ENCODE results near the gene POU3F1.
"Not testable (repeated sequence)": the region's sequence is repeated elsewhere in the genome, so short reads cannot be mapped to it uniquely, and the experiment has no call there.

The POU3F1 gene

DNA sequence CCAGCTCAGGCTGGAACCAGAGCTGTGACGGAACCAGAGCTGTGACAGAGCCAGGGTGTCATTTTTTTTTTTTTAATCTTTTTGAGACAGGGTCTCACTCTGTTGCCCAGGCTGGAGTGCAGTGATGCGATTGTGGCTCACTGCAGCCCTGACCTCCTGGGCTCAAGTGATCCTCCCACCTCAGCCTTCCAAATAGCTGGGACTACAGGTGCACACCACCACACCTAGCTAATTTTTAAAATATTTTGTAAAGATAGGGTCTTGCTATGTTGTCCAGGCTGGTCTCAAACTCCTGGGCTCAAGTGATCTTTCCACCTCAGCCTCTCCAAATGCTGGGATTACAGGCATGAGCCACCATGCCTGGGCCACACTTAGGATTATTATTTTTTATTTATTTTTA, 13.6 kb downstream of the POU3F1 start:
- not testable (repeated sequence) for H3K36me3 ChIP-seq (ENCODE audit: control insufficient read depth, insufficient read depth, low read length); H3K9ac ChIP-seq (ENCODE audit: low read length); H3K4me3 ChIP-seq (ENCODE audit: low read depth, low read length); H3K27ac ChIP-seq (ENCODE audit: low read depth, low read length); H3K9me3 ChIP-seq (ENCODE audit: control insufficient read depth, insufficient read depth, low read depth, low read length); H3K27me3 ChIP-seq (ENCODE audit: control insufficient read depth, insufficient read depth, low read length)
- peaks cover 35% of the 10 kb centered on the region for H3K4me1 ChIP-seq (ENCODE audit: control insufficient read depth, insufficient read depth, low read length)

DNA sequence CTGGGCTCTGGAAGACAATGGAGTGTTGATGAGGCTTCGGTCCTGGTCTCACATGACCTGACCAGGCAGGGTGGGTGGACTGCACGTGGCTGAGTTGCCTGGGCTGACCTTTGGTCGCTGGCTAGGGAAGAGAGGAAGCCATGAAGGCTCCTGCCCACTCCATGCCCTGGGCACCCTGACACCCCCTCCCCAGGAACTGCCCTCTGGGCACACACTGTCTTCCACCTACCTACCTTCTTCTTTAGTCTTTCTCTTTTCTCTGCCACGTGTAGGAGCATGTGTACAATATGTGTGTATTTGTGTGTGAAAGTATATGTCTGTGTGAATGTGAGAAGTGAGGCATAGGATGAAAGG, 15.1 kb downstream of the POU3F1 start:
- Histone ChIP-seq H3K9ac (ENCODE audit: low read length) (no peak overlapping the region), H3K9me3 (ENCODE audit: control insufficient read depth, insufficient read depth, low read depth, low read length) (no peaks in the 10 kb centered on the region), H3K27ac (ENCODE audit: low read depth, low read length) (no peak overlapping the region), H3K27me3 (ENCODE audit: control insufficient read depth, insufficient read depth, low read length) (no peaks in the 10 kb centered on the region), H3K4me1 (ENCODE audit: control insufficient read depth, insufficient read depth, low read length) (peaks cover 42% of the 10 kb centered on the region), H3K36me3 (ENCODE audit: control insufficient read depth, insufficient read depth, low read length) (peaks cover 3% of the 10 kb centered on the region; the same call in 1 of the 2 replicates), H3K4me3 (ENCODE audit: low read depth, low read length) (no peak overlapping the region)

DNA sequence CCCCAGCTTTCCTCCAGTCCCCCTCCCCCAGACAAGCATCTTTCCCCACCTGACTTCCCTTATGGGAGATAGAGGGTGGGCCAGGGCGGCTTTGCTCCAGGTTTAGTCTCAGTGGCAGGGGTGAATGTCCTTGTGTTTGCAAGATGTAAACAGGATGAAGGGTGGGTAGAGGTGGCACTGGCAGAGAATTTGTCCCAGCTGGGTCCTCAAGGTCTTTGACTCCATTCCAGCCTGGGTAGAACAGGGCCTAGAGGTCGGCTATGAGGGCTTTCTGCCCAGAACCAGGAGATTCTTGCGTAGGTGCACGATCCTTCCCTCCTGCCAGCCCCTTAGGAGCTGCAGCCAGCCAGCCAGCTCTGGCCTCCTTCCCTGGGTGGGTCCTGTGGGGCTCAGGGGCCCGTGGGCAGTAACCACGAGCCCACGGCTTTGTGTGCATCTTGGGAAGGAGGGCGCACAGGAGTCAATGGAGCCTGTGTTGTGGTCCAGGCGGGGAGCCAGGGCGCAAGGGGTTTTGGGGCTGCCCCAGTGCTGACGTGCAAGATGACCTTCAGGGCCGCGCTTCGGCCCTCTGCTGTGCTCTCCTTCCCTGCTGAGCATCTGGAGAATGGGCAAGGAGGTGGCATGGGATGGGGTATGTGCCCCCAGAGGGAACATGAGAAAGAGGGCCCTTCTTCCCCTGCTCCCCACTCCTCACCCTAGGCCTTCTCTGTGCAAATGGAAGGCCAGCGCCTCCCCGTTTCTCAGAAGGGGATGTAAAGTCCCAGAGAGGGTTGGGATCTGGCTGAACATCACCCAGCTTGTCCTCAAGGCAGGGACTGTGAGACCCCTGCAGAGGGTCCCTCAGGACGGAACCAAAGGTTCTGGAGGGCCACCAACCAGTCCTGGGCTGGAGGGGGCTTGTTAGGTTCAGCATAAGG, 15.7 kb downstream of the POU3F1 start:
- no peaks in the 10 kb centered on the region for H3K27me3 ChIP-seq (ENCODE audit: control insufficient read depth, insufficient read depth, low read length)
- peaks cover 7% of the 10 kb centered on the region for H3K36me3 ChIP-seq (ENCODE audit: control insufficient read depth, insufficient read depth, low read length)
- no peaks in the 10 kb centered on the region for H3K9me3 ChIP-seq (ENCODE audit: control insufficient read depth, insufficient read depth, low read depth, low read length)
- peaks cover 42% of the 10 kb centered on the region for H3K4me1 ChIP-seq (ENCODE audit: control insufficient read depth, insufficient read depth, low read length)
- no peak overlapping the region for H3K27ac ChIP-seq (ENCODE audit: low read depth, low read length)
- H3K9ac ChIP-seq (ENCODE audit: low read length): no peak overlapping the region
- H3K4me3 ChIP-seq (ENCODE audit: low read depth, low read length): no peak overlapping the region

DNA sequence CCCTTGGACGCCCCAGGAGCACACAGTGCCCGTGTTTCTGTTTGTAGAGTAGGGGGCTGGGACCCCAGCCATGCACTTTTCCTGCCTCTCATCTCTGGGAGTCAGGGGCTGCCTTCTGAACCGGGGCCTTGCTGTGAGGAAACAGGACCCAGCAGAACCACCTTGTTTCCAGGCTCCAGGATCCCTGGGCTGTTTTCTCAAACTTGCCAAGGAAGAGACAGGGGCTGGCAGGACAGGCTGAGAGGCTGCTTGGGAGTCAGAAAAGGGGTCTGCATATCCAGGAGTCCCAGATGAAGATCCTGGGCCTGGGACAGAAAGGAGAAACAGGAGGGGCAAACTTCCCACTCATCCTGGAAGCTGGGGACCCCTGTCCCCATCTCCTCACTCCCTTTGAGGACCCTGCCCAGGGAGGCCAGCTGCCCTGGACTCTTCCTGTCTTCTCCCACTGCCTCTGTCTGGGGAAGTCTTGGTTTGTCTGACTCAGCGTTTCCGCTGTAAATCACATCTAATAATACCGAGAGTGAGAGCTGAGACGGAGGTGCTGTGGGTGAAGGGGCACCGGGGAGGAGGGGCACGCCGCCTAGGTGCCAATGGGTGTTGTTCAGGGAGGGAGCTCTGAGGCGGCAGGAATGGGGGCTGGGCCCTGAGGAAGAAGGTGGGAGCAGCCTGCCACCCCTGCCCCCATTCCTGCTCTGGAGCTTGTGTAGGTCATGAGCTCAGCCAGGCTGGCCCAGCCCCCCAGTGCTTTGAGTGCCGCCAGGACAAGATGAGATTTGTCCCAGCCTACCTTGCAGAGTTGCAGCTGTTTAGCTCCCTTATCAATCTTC, 16.7 kb downstream of the POU3F1 start:
- Histone ChIP-seq H3K27ac (ENCODE audit: low read depth, low read length) (peak overlapping the region; percentile 44; the same call in 1 of the 2 replicates), H3K27me3 (ENCODE audit: control insufficient read depth, insufficient read depth, low read length) (no peaks in the 10 kb centered on the region), H3K9ac (ENCODE audit: low read length) (peak overlapping the region; percentile 38), H3K36me3 (ENCODE audit: control insufficient read depth, insufficient read depth, low read length) (peaks cover 16% of the 10 kb centered on the region), H3K4me3 (ENCODE audit: low read depth, low read length) (0 out of 2 replicates have a peak overlapping the region, but pooled peaks have one; percentile 5), H3K4me1 (ENCODE audit: control insufficient read depth, insufficient read depth, low read length) (peaks cover 42% of the 10 kb centered on the region), H3K9me3 (ENCODE audit: control insufficient read depth, insufficient read depth, low read depth, low read length) (no peaks in the 10 kb centered on the region)

DNA sequence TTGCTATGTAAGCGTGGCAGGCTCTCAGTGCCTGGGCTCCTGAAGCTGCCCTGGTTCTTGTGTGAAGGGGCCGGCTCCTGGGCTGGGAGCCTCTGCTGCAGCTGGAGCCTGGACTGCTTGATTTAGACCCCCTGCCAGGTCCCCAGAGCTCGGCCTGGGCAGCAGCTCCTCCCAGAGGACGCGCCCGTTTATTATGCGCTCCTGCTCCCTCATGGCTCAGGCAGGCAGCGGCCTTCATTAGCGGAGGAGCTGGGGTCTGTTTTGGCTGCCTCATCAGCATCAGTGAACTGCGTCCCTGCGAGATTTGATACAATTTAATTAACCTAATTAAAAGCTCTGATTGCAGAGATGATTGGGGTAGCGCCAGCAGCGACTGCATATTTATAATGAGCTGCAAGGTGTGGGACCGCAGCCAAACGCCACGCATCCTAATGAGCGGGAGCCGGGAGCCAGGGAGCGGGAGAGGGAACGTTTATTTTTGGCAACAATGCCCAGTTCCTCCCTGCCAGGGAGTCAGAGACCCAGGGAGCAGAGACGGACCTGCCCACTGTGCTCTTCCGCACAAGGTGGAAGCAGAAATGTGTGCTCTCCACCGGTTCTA, 17.4 kb downstream of the POU3F1 start:
- Histone ChIP-seq H3K27me3 (ENCODE audit: control insufficient read depth, insufficient read depth, low read length) (no peaks in the 10 kb centered on the region), H3K4me3 (ENCODE audit: low read depth, low read length) (peak overlapping the region; percentile 5; the same call in 1 of the 2 replicates), H3K9me3 (ENCODE audit: control insufficient read depth, insufficient read depth, low read depth, low read length) (no peaks in the 10 kb centered on the region), H3K4me1 (ENCODE audit: control insufficient read depth, insufficient read depth, low read length) (peaks cover 42% of the 10 kb centered on the region), H3K9ac (ENCODE audit: low read length) (peak overlapping the region; percentile 26), H3K36me3 (ENCODE audit: control insufficient read depth, insufficient read depth, low read length) (peaks cover 21% of the 10 kb centered on the region), H3K27ac (ENCODE audit: low read depth, low read length) (peak overlapping the region; percentile 44; the same call in 1 of the 2 replicates)

DNA sequence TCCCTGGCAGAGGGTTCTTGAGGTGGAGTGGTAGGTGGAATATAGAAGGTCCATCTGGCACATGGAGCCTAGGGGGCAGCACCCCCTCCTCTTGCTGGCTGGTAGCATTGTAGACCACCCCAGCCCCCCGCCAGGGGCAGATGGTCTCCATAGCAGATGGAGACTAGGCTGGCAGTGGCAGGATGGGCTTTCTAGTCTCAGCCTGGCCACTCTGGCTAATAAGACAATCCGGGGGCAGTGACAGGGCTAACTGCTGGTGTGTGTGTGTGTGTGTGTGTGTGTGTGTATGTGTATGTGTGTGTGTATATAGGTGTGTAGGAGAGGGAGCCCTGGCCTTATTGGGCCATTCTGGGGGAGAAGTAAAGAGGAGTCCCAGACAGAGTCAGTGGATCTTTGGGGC, 17.9 kb downstream of the POU3F1 start:
- H3K9me3 ChIP-seq (ENCODE audit: control insufficient read depth, insufficient read depth, low read depth, low read length): no peaks in the 10 kb centered on the region
- H3K4me3 ChIP-seq (ENCODE audit: low read depth, low read length): no peak overlapping the region
- no peak overlapping the region for H3K27ac ChIP-seq (ENCODE audit: low read depth, low read length)
- peaks cover 42% of the 10 kb centered on the region for H3K4me1 ChIP-seq (ENCODE audit: control insufficient read depth, insufficient read depth, low read length)
- H3K27me3 ChIP-seq (ENCODE audit: control insufficient read depth, insufficient read depth, low read length): no peaks in the 10 kb centered on the region
- no peak overlapping the region for H3K9ac ChIP-seq (ENCODE audit: low read length)
- peaks cover 26% of the 10 kb centered on the region for H3K36me3 ChIP-seq (ENCODE audit: control insufficient read depth, insufficient read depth, low read length)

DNA sequence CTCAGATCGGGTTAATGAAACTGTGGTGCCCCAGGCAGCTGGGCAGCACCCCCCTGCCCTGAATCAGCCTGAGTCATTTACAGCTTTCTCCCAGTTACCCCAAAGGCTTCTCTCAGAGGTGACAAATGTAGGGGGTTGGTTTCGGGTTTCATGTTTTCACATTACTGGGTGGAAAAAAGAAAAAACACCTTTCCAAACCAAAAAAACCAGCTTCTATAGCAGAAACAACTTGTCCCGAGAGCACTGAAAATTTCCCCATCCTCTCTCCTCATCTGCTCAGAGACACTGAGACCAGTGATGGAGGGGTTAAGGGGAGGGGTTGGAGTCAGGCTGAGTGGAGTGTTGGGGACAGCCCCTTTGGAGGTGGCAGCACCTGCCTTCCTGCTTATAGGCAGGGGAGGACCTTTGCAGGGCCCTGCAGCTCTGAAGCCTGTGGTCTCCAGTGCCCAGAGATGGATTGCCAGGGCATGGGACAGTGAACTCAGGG, 18.4 kb downstream of the POU3F1 start:
- Histone ChIP-seq H3K27me3 (ENCODE audit: control insufficient read depth, insufficient read depth, low read length) (no peaks in the 10 kb centered on the region), H3K9me3 (ENCODE audit: control insufficient read depth, insufficient read depth, low read depth, low read length) (no peaks in the 10 kb centered on the region), H3K4me3 (ENCODE audit: low read depth, low read length) (no peak overlapping the region), H3K9ac (ENCODE audit: low read length) (no peak overlapping the region), H3K36me3 (ENCODE audit: control insufficient read depth, insufficient read depth, low read length) (peaks cover 31% of the 10 kb centered on the region), H3K27ac (ENCODE audit: low read depth, low read length) (no peak overlapping the region), H3K4me1 (ENCODE audit: control insufficient read depth, insufficient read depth, low read length) (peaks cover 42% of the 10 kb centered on the region)

DNA sequence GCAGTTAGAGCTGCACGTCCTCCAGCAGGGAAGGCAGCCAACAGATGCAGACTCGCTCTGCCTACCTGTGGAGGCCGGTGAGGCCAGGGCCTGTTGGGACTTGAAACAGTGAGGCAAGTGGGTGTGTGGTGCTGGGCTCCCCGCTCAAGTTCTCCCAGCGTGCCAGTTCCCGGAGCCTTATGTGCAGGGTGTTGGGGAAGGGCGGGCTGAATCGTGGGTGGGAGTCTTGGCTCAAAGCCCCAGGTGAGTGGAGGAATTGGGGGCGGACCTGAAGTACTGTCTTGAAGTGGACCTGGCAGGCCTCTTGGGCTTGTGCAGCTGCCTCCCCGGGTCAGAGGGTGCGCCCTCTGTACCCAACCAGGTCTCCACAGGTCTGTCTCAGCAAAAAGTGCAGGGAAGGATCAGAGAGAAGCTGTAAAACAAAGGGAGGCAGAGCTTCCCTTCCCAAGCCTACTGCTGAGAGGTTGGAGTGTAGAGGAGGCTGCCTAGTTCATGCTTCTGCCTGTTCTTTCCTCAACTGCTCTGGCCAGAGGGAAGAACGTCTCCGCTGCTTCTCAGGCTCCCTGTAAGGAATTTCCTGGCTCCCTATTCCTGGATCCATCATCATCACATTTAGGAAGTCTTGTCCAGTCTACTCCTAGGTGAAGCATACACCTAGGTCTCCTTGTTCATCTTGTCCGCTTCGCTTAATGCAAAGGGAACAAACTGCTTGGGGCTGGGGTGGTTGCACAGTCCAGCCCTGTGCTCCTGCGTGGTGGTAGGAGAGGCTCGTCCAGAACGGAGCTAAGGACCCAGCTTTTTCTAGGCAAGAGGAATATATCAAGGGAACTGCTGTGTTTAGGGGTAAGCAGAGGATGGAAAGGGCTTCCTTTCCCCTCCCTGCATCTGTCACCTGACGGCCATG, 19.1 kb downstream of the POU3F1 start:
- no peaks in the 10 kb centered on the region for H3K9me3 ChIP-seq (ENCODE audit: control insufficient read depth, insufficient read depth, low read depth, low read length)
- peaks cover 42% of the 10 kb centered on the region for H3K4me1 ChIP-seq (ENCODE audit: control insufficient read depth, insufficient read depth, low read length)
- H3K27ac ChIP-seq (ENCODE audit: low read depth, low read length): no peak overlapping the region
- no peak overlapping the region for H3K9ac ChIP-seq (ENCODE audit: low read length)
- H3K36me3 ChIP-seq (ENCODE audit: control insufficient read depth, insufficient read depth, low read length): peaks cover 38% of the 10 kb centered on the region
- no peaks in the 10 kb centered on the region for H3K27me3 ChIP-seq (ENCODE audit: control insufficient read depth, insufficient read depth, low read length)
- H3K4me3 ChIP-seq (ENCODE audit: low read depth, low read length): no peak overlapping the region

DNA sequence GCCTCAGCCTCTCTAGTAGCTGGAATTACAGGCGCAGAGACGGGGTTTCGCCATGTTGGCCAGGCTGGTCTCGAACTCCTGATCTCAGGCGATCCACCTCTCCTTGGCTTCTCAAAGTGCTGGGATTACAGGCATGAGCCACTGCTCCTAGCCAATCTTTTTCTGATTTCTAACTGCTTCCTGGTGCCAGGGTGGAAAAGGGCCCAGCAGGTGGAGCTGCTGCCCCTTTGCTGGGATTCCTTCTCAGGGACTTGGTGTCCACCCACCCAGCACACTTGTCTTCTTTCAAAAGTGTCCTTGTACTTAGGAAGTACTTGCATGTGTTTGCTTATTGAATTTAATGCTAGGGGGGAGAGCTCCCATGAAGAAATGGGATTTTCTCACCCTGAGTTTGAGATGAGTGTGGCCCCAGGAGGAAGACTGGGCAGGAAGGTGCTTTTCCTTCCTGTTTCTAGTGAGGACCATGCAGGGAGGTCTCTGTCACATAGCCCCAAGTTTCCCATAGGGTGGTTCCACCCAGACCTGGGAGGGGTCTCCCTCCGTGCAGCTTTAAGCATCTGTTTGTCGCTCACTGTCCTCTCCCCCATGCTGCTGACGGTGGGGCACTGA, 19.9 kb downstream of the POU3F1 start:
- Histone ChIP-seq H3K27ac (ENCODE audit: low read depth, low read length) (no peak overlapping the region), H3K4me1 (ENCODE audit: control insufficient read depth, insufficient read depth, low read length) (peaks cover 42% of the 10 kb centered on the region), H3K36me3 (ENCODE audit: control insufficient read depth, insufficient read depth, low read length) (peaks cover 46% of the 10 kb centered on the region), H3K4me3 (ENCODE audit: low read depth, low read length) (no peak overlapping the region), H3K9ac (ENCODE audit: low read length) (no peak overlapping the region), H3K27me3 (ENCODE audit: control insufficient read depth, insufficient read depth, low read length) (no peaks in the 10 kb centered on the region), H3K9me3 (ENCODE audit: control insufficient read depth, insufficient read depth, low read depth, low read length) (no peaks in the 10 kb centered on the region)

DNA sequence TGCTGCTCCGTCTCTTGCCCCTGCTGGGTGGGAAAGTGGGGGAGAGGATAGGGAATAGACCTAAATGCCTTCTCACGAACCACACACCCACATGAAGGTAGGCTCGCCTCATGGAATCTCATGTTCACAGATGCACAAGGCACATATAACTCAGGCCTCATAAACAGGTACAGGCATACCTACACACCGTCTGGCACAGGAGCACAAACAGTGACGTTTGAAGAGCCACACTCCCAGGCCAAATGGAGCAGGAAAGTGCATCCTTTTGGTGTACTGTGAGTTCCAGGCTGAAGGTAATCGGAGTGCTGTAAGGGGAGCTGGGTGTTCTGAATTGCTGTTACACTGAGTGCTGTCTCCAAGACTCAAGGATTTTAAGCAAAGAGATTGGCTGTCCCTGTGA, 20.9 kb downstream of the POU3F1 start:
- peaks cover 54% of the 10 kb centered on the region for H3K36me3 ChIP-seq (ENCODE audit: control insufficient read depth, insufficient read depth, low read length)
- peak overlapping the region; percentile 30 for H3K9ac ChIP-seq (ENCODE audit: low read length)

More for the DNA sequence above, 20.9 kb downstream of the POU3F1 start:
- H3K27ac ChIP-seq (ENCODE audit: low read depth, low read length): no peak overlapping the region
- H3K4me3 ChIP-seq (ENCODE audit: low read depth, low read length): no peak overlapping the region
- no peaks in the 10 kb centered on the region for H3K27me3 ChIP-seq (ENCODE audit: control insufficient read depth, insufficient read depth, low read length)
- H3K9me3 ChIP-seq (ENCODE audit: control insufficient read depth, insufficient read depth, low read depth, low read length): no peaks in the 10 kb centered on the region
- H3K4me1 ChIP-seq (ENCODE audit: control insufficient read depth, insufficient read depth, low read length): peaks cover 34% of the 10 kb centered on the region
